ENCODE measurements around the gene OR6N1.

The OR6N1 gene

GRCh38 chr1:158732524-158732923 is 39.5 kb downstream of the OR6N1 start:
- DNase-seq, result no peak

GRCh38 chr1:158731707-158732106 is 40.3 kb downstream of the OR6N1 start:
- no peak for DNase-seq

DNA sequence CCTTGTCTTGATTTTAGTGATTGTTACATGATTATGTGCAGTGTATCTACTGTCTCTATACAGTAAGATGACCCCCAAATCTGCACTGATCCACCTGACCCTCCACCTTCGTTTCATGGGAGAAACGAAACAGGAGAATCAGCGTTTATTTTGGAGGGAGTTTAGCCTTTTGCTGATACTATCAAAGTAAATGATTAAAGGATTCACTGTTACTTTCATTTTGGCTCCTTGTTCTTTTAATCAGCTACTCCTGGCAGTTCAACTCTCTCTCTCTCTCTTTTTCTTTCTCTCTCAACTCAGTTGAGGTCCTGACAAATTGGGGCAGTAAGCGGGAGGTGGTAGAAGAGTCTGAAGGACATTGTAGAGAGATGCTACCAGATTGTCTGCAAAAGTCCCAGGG is 41.5 kb downstream of the OR6N1 start:
- DNase-seq, result no peak

- no peak for DNase-seq
These were observed 43.3 kb downstream of the OR6N1 start for GRCh38 chr1:158728510-158729225.

GRCh38 chr1:158724442-158724841 is 47.6 kb downstream of the OR6N1 start:
- no peak for DNase-seq

DNA sequence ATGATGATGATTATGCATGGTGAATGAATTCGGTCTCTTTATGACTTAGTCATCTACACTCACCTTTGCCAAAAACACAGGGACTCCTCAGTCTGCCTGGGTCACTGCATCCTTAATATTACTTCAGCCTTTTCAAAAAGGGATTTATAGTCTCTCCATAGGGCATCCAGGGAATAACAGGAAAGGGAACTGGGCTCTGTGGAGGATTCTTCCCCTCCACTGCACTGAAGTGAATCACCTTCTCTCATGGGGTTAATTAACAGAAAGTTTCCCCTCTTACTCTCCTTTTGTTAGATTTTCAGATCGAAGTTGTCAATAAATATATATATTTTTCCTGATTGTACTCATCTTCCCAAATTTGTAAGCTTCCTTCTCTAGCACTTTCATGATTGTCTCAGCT is 51.4 kb downstream of the OR6N1 start, which contains the start of gene OR6K3:
OR6K3 (minus strand) TSS at position 101 of the 400 bp plus-strand sequence. CDS start 2,605 bp downstream, outside the sequence.
- DNase-seq, result no peak

GRCh38 chr1:158719664-158720063 is 52.3 kb downstream of the OR6N1 start:
- no peak for DNase-seq

DNA sequence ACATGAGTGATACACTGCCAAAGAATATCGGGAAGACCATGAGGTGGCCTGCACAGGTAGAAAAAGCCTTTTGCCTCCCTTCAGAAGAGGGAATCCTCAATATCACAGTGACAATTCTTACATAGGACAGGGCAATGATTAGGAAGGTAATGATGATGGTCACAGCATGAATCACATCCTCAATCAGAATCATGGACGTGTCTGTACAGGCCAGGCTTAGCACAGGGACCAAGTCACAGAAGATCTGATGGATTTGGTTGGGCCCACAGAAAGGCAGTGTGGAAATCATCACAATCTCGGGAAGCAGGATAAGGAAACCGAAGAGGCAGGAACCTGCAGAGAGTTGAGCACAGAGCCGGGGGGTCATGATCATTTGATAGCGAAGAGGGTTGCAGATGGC is 54.7 kb downstream of the OR6N1 start:
- no peak for DNase-seq

GRCh38 chr1:158716335-158716734 is 55.7 kb downstream of the OR6N1 start:
- no peak for DNase-seq

DNA sequence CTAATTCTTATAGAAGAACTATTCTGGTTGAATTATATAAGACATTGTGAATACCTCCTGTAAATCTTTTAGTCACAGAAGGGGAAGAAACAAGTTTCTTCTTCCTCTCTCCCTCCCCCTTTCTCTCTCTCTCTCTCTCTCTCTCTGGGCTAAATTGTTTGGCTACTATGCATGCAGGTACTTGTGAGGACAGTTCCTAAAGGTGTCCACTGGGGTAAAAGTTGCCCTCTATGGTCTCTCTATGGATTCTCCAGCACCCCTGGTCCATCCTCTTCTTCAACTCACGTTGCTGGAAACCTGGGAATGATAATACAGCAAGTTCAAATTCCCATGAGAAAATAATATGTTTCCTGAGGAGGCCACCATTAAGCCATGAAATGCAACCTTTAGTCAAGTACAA is 57.2 kb downstream of the OR6N1 start:
- DNase-seq, result no peak
